Stimulated activated CD8-positive, alpha-beta memory T cell treated with anti-CD3 and anti-CD28 coated beads, Interleukin-2, amount 100 ng/mL, for 1 hour (primary cell): ENCODE results near the gene BMPER.

ENCODE experiments used
- DNase-seq, 2 donors: peaks; one replicate each; pipeline ENCODE4 v3.0.0-alpha.2; 2020; ENCODE audit warnings: low read depth in 2 of 2

The BMPER gene

GRCh38 chr7:33888166-33888565 lies 17.2 kb upstream of the BMPER start:
- DNase-seq, result no peak

GRCh38 chr7:33892945-33893344 lies 12.4 kb upstream of the BMPER start:
- no peak for DNase-seq

- DNase-seq, result no peak
Measured at GRCh38 chr7:33893377-33893776, 12.0 kb upstream of the BMPER start.

GRCh38 chr7:33895025-33895804 lies 10.1 kb upstream of the BMPER start:
- DNase-seq, result peak; percentile 30 to 41

- no peak for DNase-seq
Measured at GRCh38 chr7:33900501-33900900, 4.8 kb upstream of the BMPER start.

GRCh38 chr7:33901199-33901598 lies 4.1 kb upstream of the BMPER start:
- DNase-seq, result no peak

GRCh38 chr7:33901847-33902246 lies 3.5 kb upstream of the BMPER start:
- no peak for DNase-seq

- DNase-seq, result no peak
Measured at GRCh38 chr7:33902746-33903145, 2.6 kb upstream of the BMPER start.

GRCh38 chr7:33903791-33904680 lies 1.3 kb upstream of the BMPER start:
- no peak for DNase-seq

GRCh38 chr7:33904681-33905388 lies 504 bp upstream of the BMPER start:
- DNase-seq, result no peak

- no peak for DNase-seq
Measured at GRCh38 chr7:33906697-33907096, 1.4 kb downstream of the BMPER start.

GRCh38 chr7:33907625-33908024 lies 2.3 kb downstream of the BMPER start:
- no peak for DNase-seq

GRCh38 chr7:33909318-33909717 lies 4.0 kb downstream of the BMPER start:
- DNase-seq, result no peak

GRCh38 chr7:33909755-33910154 lies 4.4 kb downstream of the BMPER start:
- no peak for DNase-seq

GRCh38 chr7:33910756-33911155 lies 5.4 kb downstream of the BMPER start:
- DNase-seq, result no peak

GRCh38 chr7:33916357-33917081 lies 11.2 kb downstream of the BMPER start:
- DNase-seq, result no peak

- no peak for DNase-seq
Measured at GRCh38 chr7:33917661-33918060, 12.3 kb downstream of the BMPER start.

- no peak for DNase-seq
Measured at GRCh38 chr7:33918438-33919143, 13.3 kb downstream of the BMPER start.

GRCh38 chr7:33919449-33919848 lies 14.1 kb downstream of the BMPER start:
- no peak for DNase-seq

- DNase-seq, result no peak
Measured at GRCh38 chr7:33921216-33921938, 16.0 kb downstream of the BMPER start.
